ENCODE measurements around the gene CAND2. TPM values are rescaled to one million over a fixed set of nuclear protein-coding genes. Genes with fewer than 3 reads are reported as not detected.

Gene CAND2
- total RNA-seq, 1 experiment from 2014 or later, result 0.37 TPM

DNA sequence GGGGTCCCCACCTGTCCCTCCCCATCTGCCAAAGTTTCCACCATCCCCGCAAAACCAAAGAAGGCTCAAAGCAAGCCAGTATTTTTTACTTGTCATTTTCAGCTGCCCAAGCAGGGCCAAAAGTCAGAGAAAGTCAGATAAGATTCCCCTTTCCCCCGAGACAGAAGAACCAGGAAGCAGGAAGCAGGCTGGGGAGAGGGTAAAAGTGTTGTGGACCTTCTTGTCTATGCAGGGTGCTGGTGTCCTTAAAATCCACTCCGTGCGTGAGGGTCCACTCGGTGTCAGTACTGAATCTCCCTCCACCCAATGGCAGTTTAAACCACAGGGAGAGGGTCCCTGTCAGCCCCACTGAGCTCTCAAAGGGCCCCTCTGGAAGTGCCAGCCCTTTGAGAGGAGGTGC, 65.1 kb downstream of the CAND2 start:
- Histone ChIP-seq H3K27me3 (ENCODE audit: insufficient read depth, low read depth) (peaks cover 27% of the 10 kb centered on the region), H2AFZ (no peak overlapping the region), H3K79me2 (ENCODE audit: low read depth) (no peaks in the 10 kb centered on the region), H3K36me3 (ENCODE audit: low read depth) (no peaks in the 10 kb centered on the region), H3K4me2 (no peak overlapping the region), H3K9me2 (ENCODE audit: insufficient read depth) (no peaks in the 10 kb centered on the region), H3K27ac (no peak overlapping the region), H3K4me3 (no peak overlapping the region), H3K4me1 (replicated peaks; ENCODE audit: insufficient read depth) (no peaks in the 10 kb centered on the region), H4K20me1 (ENCODE audit: insufficient read depth) (no peaks in the 10 kb centered on the region), H3F3A (ENCODE audit: insufficient read depth, low read depth) (no peaks in the 10 kb centered on the region), H3K9me3 (ENCODE audit: insufficient read depth, low read depth) (0 out of 2 replicates have a peak, but pooled peaks cover 20% of the 10 kb centered on the region)
- no peak for DNase-seq
- intact Hi-C loops (cut with micrococcal nuclease; ENCODE audit: unreplicated experiment), result no loop called here
- TF ChIP-seq, protein P1, sequence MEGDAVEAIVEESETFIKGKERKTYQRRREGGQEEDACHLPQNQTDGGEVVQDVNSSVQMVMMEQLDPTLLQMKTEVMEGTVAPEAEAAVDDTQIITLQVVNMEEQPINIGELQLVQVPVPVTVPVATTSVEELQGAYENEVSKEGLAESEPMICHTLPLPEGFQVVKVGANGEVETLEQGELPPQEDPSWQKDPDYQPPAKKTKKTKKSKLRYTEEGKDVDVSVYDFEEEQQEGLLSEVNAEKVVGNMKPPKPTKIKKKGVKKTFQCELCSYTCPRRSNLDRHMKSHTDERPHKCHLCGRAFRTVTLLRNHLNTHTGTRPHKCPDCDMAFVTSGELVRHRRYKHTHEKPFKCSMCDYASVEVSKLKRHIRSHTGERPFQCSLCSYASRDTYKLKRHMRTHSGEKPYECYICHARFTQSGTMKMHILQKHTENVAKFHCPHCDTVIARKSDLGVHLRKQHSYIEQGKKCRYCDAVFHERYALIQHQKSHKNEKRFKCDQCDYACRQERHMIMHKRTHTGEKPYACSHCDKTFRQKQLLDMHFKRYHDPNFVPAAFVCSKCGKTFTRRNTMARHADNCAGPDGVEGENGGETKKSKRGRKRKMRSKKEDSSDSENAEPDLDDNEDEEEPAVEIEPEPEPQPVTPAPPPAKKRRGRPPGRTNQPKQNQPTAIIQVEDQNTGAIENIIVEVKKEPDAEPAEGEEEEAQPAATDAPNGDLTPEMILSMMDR (conservative IDR thresholded peaks at IDR 0.05), result no peak
- TF ChIP-seq EZH2 (IDR thresholded peaks at IDR 0.05; ENCODE audit: low read depth), result no peak
- ChIA-PET CTCF (no interaction called here), POLR2A (ENCODE audit: unreplicated experiment) (no interaction called here)
- BruUV-seq (replicated peaks), result no TSS peak

DNA sequence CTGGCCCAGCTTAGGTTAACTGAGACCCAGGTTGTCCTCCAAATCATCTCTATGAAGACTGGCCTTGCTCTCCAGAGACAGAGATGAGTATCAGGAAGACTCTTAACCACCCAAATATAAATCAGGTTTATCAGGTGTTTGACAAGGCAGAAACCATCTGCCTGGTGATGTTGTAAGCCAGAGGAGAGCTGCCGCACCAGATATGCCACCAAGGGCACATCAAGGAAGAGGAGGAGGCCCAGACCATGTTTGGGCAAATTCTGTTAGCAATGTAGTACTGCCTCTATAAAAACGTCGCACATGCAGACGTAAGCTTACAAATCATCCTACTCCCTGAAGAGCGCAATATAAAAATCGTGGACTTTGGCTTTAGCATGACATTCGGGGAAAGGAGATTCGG, 65.9 kb downstream of the CAND2 start:
- Histone ChIP-seq H3F3A (ENCODE audit: insufficient read depth, low read depth) (no peaks in the 10 kb centered on the region), H4K20me1 (ENCODE audit: insufficient read depth) (no peaks in the 10 kb centered on the region), H3K4me2 (no peak overlapping the region), H3K27ac (no peak overlapping the region), H3K4me1 (replicated peaks; ENCODE audit: insufficient read depth) (no peaks in the 10 kb centered on the region), H3K9me3 (ENCODE audit: insufficient read depth, low read depth) (0 out of 2 replicates have a peak, but pooled peaks cover 20% of the 10 kb centered on the region), H3K79me2 (ENCODE audit: low read depth) (no peaks in the 10 kb centered on the region), H3K4me3 (no peak overlapping the region), H3K27me3 (ENCODE audit: insufficient read depth, low read depth) (peaks cover 27% of the 10 kb centered on the region), H3K9me2 (ENCODE audit: insufficient read depth) (no peaks in the 10 kb centered on the region), H3K36me3 (ENCODE audit: low read depth) (no peaks in the 10 kb centered on the region), H2AFZ (no peak overlapping the region)
- TF ChIP-seq, protein P1 (conservative IDR thresholded peaks at IDR 0.05), result no peak
- TF ChIP-seq EZH2 (IDR thresholded peaks at IDR 0.05; ENCODE audit: low read depth), result no peak
- ChIA-PET POLR2A (ENCODE audit: unreplicated experiment) (interaction anchor here (0.7 kb wide), 1 partner anchor 30 kb away, joined by 4 read pairs; no protein-coding TSS in a partner anchor), CTCF (interaction anchor here (0.6 kb wide), 1 partner anchor 138 kb away, joined by 3 read pairs; no protein-coding TSS in a partner anchor)
- intact Hi-C loops (cut with micrococcal nuclease; ENCODE audit: unreplicated experiment), result no loop called here
- DNase-seq, result no peak
- no TSS peak for BruUV-seq (replicated peaks)

DNA sequence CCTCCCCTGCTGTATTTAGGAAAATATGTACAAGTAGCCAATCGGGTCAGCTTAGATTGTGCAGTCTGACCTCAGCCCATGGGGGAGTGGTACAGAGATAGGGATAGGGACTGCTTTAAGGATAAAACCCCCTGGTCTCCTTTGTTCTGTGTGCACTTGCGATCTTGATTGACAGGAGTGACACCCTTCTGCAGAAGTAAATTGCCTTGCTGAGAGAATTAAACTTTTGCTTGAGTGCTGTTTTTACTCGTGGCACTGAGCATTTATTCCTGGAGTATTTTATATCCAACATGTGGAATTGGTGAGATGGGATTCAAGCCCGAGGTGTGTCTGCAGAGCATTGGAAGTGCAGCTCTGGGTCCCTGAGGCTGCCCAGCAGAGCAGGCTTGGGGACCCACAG, 68.8 kb downstream of the CAND2 start:
- no peak for DNase-seq
- POLR2A ChIA-PET (ENCODE audit: unreplicated experiment), result no interaction called here
- Histone ChIP-seq H3K9me3 (ENCODE audit: insufficient read depth, low read depth) (0 out of 2 replicates have a peak, but pooled peaks cover 20% of the 10 kb centered on the region), H3K36me3 (ENCODE audit: low read depth) (no peaks in the 10 kb centered on the region), H3K27ac (no peak overlapping the region), H3K9me2 (ENCODE audit: insufficient read depth) (no peaks in the 10 kb centered on the region), H3K27me3 (ENCODE audit: insufficient read depth, low read depth) (peaks cover 30% of the 10 kb centered on the region), H3K4me1 (replicated peaks; ENCODE audit: insufficient read depth) (no peaks in the 10 kb centered on the region), H3K4me2 (no peak overlapping the region), H3K4me3 (no peak overlapping the region), H2AFZ (no peak overlapping the region), H3K79me2 (ENCODE audit: low read depth) (no peaks in the 10 kb centered on the region), H3F3A (ENCODE audit: insufficient read depth, low read depth) (no peaks in the 10 kb centered on the region), H4K20me1 (ENCODE audit: insufficient read depth) (no peaks in the 10 kb centered on the region)
- BruUV-seq (replicated peaks), result no TSS peak
- no peak for TF ChIP-seq EZH2 (IDR thresholded peaks at IDR 0.05; ENCODE audit: low read depth)
- TF ChIP-seq, protein P1 (conservative IDR thresholded peaks at IDR 0.05), result no peak
- intact Hi-C loops (cut with micrococcal nuclease; ENCODE audit: unreplicated experiment), result no loop called here
- CTCF ChIA-PET, result no interaction called here

Measured in PC-9 (cell line).